Stimulated activated effector memory CD8-positive, alpha-beta T cell treated with anti-CD3 and anti-CD28 coated beads, Interleukin-12 subunit alpha, Interleukin-12 subunit beta, amount 100 ng/mL, for 72 hours (primary cell): ENCODE measurements around the gene ZNF862.

Experiments used
- ATAC-seq: fragments of 150-1000 bp; cut with Tn5 transposase; 2 replicates; pipeline ENCODE4 v1.10.0; 2021
- DNase-seq, 2 donors: peaks; one replicate each; pipeline ENCODE4 v3.0.0; 2021 to 2022; ENCODE audit warnings: low spot score in 2 of 2
- H3K27ac Mint-ChIP-seq: one replicate; pipeline ENCODE4 v1.8.0; 2022; ENCODE audit warnings: mild to moderate bottlenecking, mixed read lengths
- H3K36me3 Mint-ChIP-seq: one replicate; pipeline ENCODE4 v1.8.0; 2022; ENCODE audit warnings: mild to moderate bottlenecking, mixed read lengths
- H3K4me1 Mint-ChIP-seq: one replicate; pipeline ENCODE4 v1.8.0; 2022; ENCODE audit warnings: mixed read lengths
- H3K4me3 Mint-ChIP-seq: one replicate; pipeline ENCODE4 v1.8.0; 2022; ENCODE audit warnings: mild to moderate bottlenecking, mixed read lengths
- H3K9me3 Mint-ChIP-seq: one replicate; pipeline ENCODE4 v1.8.0; 2022; ENCODE audit warnings: mixed read lengths

ZNF862 gene

DNA sequence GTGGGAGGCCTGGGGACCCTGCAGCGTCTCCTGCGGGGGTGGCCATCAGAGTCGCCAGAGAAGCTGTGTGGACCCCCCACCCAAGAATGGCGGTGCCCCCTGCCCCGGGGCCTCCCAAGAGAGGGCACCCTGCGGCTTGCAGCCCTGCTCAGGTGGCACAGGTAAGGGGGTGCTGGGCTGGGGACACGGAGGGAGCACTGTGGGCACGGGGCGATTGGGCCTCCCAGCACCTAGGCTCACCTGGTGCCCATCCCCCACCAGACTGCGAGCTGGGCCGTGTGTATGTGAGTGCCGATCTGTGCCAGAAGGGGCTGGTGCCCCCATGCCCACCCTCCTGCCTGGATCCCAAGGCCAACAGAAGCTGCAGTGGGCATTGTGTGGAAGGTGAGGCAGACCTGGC is 35.2 kb upstream of the ZNF862 start:
- Mint-ChIP-seq H3K4me3 (no peak overlapping the region), H3K9me3 (no peaks in the 10 kb centered on the region), H3K4me1 (peaks cover 6% of the 10 kb centered on the region), H3K36me3 (peaks cover 7% of the 10 kb centered on the region), H3K27ac (no peak overlapping the region)
- no peak for ATAC-seq
- DNase-seq: no peak

DNA sequence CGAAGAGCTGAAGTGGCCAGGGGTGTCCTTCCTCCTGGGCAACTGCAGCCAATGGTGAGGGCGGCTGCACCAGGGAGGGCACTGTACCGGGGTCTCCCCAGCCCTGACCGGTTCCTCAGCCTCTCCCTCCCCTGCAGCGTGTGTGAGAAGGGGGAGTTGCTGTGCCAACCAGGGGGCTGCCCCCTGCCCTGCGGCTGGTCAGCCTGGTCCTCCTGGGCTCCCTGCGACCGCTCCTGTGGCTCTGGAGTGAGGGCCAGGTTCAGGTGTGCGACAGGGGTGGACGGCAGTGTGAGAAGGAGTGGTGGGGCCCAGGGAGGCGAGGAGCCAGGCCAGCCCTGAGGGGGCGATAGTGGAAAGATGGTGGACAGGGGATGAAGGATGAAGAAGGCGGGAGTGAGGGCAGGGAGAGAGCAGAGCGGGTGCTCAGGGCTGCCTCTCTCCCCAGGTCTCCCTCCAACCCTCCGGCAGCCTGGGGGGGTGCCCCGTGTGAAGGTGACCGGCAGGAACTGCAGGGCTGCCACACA is 34.6 kb upstream of the ZNF862 start:
- H3K9me3 Mint-ChIP-seq: no peaks in the 10 kb centered on the region
- ATAC-seq: no peak
- H3K4me1 Mint-ChIP-seq: peaks cover 6% of the 10 kb centered on the region
- H3K36me3 Mint-ChIP-seq: peaks cover 7% of the 10 kb centered on the region
- no peak overlapping the region for H3K4me3 Mint-ChIP-seq
- DNase-seq: no peak
- H3K27ac Mint-ChIP-seq: no peak overlapping the region

DNA sequence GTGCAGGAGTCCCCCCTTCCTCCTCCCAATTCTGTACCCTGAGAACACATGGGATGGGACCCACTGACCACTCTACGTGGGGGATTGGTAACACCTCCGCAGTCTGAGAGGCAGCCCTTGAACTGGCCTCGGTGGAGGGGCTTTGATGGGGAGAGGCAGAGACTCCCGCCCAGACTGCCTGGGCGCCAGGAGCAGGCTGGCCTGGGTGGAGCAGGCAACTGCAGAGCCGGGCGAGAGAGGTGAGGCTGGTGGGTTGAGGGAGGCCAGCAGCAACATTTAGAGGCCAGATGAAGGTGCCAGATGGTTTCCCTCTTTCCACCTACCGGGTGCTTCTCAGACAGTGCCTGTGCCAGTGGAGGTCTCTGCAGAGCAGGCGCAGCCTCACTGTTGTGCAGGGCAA is 34.1 kb upstream of the ZNF862 start:
- ATAC-seq: no peak
- H3K4me3 Mint-ChIP-seq: no peak overlapping the region
- H3K27ac Mint-ChIP-seq: no peak overlapping the region

DNA sequence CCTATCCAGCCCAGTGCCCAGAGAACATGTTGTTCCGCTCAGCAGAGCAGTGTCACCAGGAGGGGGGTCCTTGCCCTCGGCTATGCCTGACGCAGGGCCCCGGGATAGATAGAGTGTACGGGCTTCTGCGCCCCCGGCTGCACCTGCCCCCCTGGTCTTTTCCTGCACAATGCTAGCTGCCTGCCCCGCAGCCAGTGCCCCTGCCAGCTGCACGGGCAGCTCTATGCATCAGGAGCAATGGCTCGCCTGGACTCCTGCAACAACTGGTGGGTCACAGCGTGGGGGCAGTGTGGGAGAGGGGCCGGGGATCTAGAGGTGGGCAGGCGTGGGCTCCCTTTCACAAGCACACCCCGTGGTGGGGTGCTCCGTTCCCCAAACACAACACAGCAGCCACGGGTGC is 31.4 kb upstream of the ZNF862 start:
- Mint-ChIP-seq H3K36me3 (peaks cover 7% of the 10 kb centered on the region), H3K4me1 (peaks cover 6% of the 10 kb centered on the region), H3K4me3 (no peak overlapping the region), H3K9me3 (no peaks in the 10 kb centered on the region), H3K27ac (no peak overlapping the region)
- DNase-seq: no peak
- ATAC-seq: no peak

More for the DNA sequence above, 34.1 kb upstream of the ZNF862 start:
- no peak for DNase-seq
- no peaks in the 10 kb centered on the region for H3K9me3 Mint-ChIP-seq
- H3K36me3 Mint-ChIP-seq: peaks cover 7% of the 10 kb centered on the region
- H3K4me1 Mint-ChIP-seq: peaks cover 6% of the 10 kb centered on the region

DNA sequence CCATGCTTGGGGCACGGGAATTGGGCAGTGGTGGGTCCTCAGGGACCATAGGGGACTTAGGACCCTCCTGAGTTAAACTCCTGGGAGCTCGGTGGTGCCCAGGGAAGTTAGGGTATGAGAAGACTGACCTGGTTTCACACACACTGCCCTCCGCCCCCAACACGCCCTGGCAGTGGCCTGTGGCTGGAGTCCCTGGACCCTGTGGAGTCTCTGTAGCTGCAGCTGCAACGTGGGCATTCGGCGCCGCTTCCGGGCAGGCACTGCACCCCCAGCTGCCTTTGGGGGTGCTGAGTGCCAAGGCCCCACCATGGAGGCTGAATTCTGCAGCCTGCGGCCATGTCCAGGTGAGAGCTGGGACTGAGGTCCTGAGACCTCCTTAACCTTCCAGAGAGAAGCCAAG is 29.9 kb upstream of the ZNF862 start:
- ATAC-seq: no peak
- Mint-ChIP-seq H3K36me3 (peaks cover 7% of the 10 kb centered on the region), H3K4me1 (peaks cover 8% of the 10 kb centered on the region), H3K4me3 (no peak overlapping the region), H3K9me3 (no peaks in the 10 kb centered on the region), H3K27ac (no peak overlapping the region)
- DNase-seq: no peak

DNA sequence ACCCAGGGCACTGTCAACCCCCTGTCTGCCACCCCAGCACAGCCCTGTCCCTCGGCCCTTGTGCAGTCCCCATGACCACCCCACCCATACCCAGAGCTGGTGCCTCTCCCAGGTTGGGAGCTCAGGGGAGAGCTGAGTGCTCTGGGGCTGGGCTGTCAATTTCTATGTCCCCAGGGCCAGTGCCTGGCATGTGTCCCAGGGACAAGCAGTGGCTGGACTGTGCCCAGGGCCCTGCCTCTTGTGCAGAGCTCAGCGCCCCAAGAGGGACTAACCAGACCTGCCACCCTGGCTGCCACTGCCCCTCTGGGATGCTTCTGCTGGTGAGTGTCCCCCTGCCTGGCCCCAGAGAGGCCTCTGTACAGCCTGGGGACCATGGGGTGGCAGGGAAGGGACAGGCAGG is 29.0 kb upstream of the ZNF862 start:
- no peak overlapping the region for H3K4me3 Mint-ChIP-seq
- H3K27ac Mint-ChIP-seq: peak overlapping the region; percentile 41
- no peak for ATAC-seq
- H3K9me3 Mint-ChIP-seq: no peaks in the 10 kb centered on the region
- DNase-seq: no peak
- peaks cover 12% of the 10 kb centered on the region for H3K4me1 Mint-ChIP-seq
- peaks cover 7% of the 10 kb centered on the region for H3K36me3 Mint-ChIP-seq

DNA sequence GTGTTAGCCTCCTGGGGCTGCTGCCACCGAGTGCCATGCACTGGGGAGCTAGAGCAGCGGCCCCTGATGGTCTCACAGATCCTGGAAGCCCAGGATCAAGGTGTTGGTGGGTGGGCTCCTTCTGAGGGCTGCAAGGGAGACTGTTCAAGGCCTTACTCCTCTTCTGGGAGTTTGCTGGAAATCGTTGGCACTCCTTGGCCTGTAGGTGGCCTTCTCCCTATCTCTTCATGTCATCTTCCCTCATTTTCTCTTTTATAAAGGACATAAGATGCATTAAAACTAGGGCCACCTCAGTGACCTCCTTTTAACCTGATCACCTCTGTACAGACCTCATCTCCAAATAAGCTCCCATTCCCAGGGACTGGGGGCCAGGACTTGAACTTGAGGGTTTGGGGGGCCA is 27.0 kb upstream of the ZNF862 start:
- DNase-seq (no peak), ATAC-seq (no peak)
- peaks cover 12% of the 10 kb centered on the region for H3K4me1 Mint-ChIP-seq
- no peak overlapping the region for H3K27ac Mint-ChIP-seq
- peaks cover 7% of the 10 kb centered on the region for H3K36me3 Mint-ChIP-seq
- no peak overlapping the region for H3K4me3 Mint-ChIP-seq
- no peaks in the 10 kb centered on the region for H3K9me3 Mint-ChIP-seq

DNA sequence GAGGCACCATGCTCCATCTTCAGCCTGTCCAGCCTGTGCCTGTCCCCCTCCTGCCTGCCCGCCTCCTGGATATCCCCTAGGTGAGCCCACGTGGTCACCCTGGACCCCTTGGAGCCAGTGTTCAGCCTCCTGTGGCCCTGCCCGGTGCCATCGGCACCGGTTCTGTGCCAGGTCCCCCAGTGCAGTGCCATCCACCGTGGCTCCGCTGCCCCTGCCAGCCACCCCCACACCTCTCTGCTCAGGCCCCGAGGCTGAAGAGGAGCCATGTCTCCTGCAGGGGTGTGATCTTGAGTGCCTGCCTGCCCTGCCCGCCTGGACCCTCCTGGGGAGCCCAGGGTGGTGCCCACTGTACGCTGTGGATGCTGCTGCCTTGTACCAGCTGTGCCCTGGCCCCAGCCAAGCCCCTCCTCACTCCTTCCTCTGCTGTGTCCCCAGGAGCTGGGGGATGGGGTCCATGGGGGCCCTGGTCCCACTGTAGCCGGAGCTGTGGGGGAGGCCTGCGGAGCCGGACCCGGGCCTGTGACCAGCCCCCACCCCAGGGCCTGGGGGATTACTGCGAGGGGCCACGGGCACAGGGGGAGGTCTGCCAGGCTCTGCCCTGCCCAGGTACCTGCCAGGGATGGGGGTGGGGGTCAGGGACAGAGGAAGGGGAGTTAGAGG is 26.2 kb upstream of the ZNF862 start:
- ATAC-seq: no peak
- H3K9me3 Mint-ChIP-seq: no peaks in the 10 kb centered on the region
- no peak for DNase-seq
- H3K27ac Mint-ChIP-seq: no peak overlapping the region
- no peak overlapping the region for H3K4me3 Mint-ChIP-seq
- H3K36me3 Mint-ChIP-seq: peaks cover 7% of the 10 kb centered on the region
- H3K4me1 Mint-ChIP-seq: peaks cover 12% of the 10 kb centered on the region

DNA sequence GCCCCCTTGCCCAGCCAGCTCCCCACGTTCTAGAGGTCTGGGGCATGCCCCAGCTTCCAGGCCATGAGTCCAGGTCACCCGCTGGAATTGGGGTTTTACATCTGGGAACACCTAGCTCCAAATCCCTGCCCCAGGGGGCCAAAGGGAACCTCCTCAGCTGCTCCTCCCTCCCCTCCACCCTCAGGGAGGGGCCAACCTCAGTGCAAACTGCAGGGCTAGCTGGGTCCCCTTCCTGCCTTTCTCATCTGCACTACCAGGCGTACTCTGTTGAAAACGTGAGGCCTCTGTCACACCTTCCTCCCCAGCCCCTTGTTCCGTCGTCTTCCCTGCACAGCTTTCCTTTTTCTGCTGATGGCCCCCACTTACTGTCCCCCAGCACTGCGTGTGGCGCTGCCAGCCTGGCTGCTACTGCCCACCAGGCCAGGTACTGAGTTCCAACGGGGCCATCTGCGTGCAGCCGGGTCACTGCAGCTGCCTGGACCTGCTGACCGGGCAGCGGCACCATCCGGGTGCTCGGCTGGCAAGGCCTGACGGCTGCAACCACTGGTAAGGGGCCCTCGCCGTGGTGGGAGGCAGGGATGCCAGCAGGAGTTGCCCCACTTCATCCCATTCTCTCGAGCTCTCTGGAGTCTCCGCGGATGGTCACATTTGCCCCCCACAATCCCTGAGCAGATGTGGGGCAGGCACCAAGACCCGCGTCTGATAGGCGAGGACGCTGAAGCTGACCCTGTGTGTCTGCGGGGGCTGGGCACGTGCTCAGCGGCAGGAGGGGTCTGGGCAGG is 24.7 kb upstream of the ZNF862 start:
- H3K4me3 Mint-ChIP-seq: no peak overlapping the region
- DNase-seq (no peak), ATAC-seq (no peak)
- no peaks in the 10 kb centered on the region for H3K36me3 Mint-ChIP-seq
- H3K27ac Mint-ChIP-seq: no peak overlapping the region
- no peaks in the 10 kb centered on the region for H3K9me3 Mint-ChIP-seq
- H3K4me1 Mint-ChIP-seq: peaks cover 6% of the 10 kb centered on the region

DNA sequence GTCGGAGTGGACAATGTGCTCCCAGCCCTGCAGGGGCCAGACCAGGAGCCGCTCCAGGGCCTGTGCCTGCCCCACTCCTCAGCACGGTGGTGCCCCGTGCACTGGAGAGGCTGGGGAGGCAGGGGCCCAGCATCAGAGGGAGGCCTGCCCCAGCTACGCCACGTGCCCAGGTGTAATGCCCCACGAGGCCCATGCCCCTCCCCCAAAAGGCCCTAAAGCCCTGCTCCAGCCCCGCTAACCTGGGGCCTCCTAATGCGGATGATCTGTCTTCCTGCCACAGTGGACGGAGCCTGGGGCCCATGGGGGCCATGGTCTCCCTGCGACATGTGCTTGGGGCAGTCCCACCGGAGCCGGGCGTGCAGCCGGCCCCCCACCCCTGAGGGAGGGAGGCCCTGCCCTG is 23.7 kb upstream of the ZNF862 start:
- Mint-ChIP-seq H3K9me3 (no peaks in the 10 kb centered on the region), H3K4me1 (peaks cover 6% of the 10 kb centered on the region), H3K4me3 (no peak overlapping the region), H3K27ac (no peak overlapping the region), H3K36me3 (no peaks in the 10 kb centered on the region)
- no peak for ATAC-seq
- no peak for DNase-seq

DNA sequence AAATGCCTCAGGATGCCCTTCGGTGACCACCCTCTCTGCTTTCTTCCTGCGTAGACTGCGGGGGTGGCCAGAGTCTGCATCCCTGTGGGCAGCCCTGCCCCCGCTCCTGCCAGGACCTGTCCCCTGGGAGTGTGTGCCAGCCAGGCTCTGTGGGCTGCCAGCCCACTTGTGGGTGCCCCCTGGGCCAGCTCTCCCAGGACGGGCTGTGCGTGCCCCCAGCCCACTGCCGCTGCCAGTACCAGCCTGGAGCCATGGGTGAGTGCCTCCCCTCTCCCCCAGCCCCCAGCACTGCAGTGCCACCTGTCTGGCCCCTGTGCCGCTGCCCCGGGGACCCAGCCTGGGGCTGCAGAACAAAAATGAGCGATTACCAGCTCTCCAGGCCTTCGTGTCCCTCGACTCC is 23.1 kb upstream of the ZNF862 start:
- DNase-seq (no peak), ATAC-seq (no peak)
- Mint-ChIP-seq H3K27ac (no peak overlapping the region), H3K4me3 (no peak overlapping the region), H3K4me1 (peaks cover 6% of the 10 kb centered on the region), H3K36me3 (no peaks in the 10 kb centered on the region), H3K9me3 (no peaks in the 10 kb centered on the region)

DNA sequence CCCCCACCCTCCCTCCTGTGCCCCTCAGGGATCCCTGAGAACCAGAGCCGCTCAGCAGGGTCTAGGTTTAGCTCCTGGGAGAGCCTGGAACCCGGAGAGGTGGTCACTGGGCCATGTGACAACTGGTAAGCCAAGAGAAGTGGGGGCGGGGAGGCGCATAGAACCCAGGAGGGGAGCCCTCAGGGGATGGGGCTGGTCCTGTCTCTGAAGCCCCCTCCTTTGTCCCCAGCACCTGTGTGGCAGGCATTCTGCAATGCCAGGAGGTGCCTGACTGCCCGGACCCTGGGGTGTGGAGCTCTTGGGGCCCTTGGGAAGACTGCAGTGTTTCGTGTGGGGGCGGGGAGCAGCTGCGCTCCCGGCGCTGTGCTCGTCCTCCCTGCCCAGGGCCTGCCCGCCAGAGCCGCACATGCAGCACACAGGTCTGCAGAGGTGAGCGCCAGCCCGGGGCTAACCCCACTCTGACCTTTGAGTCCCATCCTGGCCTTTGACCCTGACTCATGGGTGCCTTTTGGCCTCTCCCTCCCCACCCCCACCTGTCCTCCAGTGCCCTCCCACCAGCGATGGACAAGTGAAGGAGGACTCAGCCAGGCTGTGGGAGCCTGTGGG is 22.4 kb upstream of the ZNF862 start:
- no peaks in the 10 kb centered on the region for H3K9me3 Mint-ChIP-seq

DNA sequence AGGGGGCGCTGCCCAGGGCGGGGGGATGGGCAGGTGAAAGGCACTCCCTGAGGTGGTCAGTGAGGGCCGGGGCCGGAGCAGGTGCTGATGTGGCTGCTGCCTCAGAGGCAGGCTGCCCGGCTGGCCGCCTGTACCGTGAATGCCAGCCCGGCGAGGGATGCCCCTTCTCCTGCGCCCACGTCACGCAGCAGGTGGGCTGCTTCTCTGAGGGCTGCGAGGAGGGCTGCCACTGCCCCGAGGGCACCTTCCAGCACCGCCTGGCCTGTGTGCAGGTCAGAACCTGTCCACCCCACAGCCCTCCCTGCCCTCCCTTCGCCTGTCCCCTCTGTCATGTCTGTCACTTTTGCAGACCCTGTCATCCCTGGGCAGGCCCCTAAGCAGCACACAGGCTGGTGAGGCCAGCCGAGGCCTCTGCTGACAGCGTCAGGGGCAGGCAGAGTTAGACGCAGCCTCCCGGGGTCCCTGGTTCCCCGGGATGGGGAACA is 21.9 kb upstream of the ZNF862 start:
- Mint-ChIP-seq H3K4me1 (peaks cover 6% of the 10 kb centered on the region), H3K27ac (no peak overlapping the region), H3K36me3 (no peaks in the 10 kb centered on the region), H3K9me3 (no peaks in the 10 kb centered on the region), H3K4me3 (no peak overlapping the region)
- ATAC-seq (no peak), DNase-seq (no peak)

More for the DNA sequence above, 22.4 kb upstream of the ZNF862 start:
- Mint-ChIP-seq H3K27ac (no peak overlapping the region), H3K36me3 (no peaks in the 10 kb centered on the region), H3K4me1 (peaks cover 6% of the 10 kb centered on the region), H3K4me3 (no peak overlapping the region)
- DNase-seq (no peak), ATAC-seq (no peak)

DNA sequence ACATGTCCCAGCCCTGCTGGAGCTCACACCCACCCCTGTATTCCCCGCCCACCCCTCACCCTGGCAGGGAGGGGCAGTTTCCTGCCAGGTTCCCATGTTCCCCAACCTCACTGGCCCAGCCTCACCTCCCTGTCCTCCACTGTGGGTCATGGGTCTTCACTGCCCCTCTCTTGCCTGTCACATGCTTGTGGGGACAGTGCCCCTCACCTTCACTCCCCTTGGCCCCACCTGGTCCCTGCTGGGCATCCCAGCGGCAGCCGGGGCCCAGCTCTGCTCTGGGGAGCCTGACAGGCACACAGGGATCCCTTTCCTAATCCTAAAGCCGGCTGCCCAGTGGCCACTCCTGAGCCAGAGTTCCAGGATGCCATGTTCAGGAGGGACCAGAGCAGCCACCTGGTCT is 21.4 kb upstream of the ZNF862 start:
- ATAC-seq: no peak
- H3K27ac Mint-ChIP-seq: no peak overlapping the region
- no peaks in the 10 kb centered on the region for H3K36me3 Mint-ChIP-seq
- H3K9me3 Mint-ChIP-seq: no peaks in the 10 kb centered on the region
- no peak overlapping the region for H3K4me3 Mint-ChIP-seq
- peaks cover 6% of the 10 kb centered on the region for H3K4me1 Mint-ChIP-seq
- no peak for DNase-seq

DNA sequence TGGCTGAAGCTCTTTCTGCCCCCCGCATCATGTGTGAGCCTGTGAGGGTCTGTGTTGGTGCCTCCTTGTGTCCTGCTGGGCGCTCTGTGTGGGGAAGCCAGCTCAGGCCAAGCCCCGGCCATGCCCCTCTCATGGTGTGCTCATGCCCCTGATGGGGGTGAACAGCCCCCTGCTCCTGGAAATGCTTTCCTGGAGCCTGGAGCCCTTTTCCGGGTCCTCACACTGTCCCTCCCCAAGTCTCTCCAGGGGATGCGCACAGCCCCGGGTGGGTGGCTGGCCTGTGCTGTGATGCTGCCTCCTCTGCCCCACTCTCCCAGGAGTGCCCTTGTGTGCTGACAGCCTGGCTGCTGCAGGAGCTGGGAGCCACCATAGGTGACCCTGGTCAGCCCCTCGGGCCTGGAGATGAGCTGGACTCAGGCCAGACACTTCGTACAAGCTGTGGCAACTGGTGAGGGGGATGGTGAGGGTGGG is 20.8 kb upstream of the ZNF862 start:
- H3K36me3 Mint-ChIP-seq: no peaks in the 10 kb centered on the region
- H3K27ac Mint-ChIP-seq: no peak overlapping the region
- H3K4me3 Mint-ChIP-seq: no peak overlapping the region
- H3K9me3 Mint-ChIP-seq: no peaks in the 10 kb centered on the region
- DNase-seq (no peak), ATAC-seq (no peak)
- peaks cover 6% of the 10 kb centered on the region for H3K4me1 Mint-ChIP-seq
